H1 (cell line): Measurements from ENCODE around the gene NEURL1. TPM values are rescaled to one million over a fixed set of nuclear protein-coding genes. Genes with fewer than 3 reads are reported as not detected.

Experiments
- CTCF ChIA-PET: fragments of 300-600 bp; sonication (Branson Sonifier 250); formaldehyde crosslinking; loops from one replicate; lab custom pipeline; 2021; ENCODE audit not compliant: partially characterized antibody; lab: Charles Lee
- POLR2A ChIA-PET: fragments of 300-600 bp; sonication (Branson Sonifier 250); formaldehyde crosslinking; loops from one replicate; lab custom pipeline; 2021; ENCODE audit warnings: inconsistent platforms; ENCODE audit not compliant: partially characterized antibody; lab: Charles Lee
- DNase-seq, 2 experiments: peaks; one replicate each; pipeline versions ENCODE4 v3.0.0 to v3.0.0-alpha.2; 2010 to 2022; ENCODE audit warnings: low spot score in 2 of 2, low read depth in 1 of 2, mixed read lengths in 1 of 2
- FAIRE-seq: peaks from 2 replicates; lab custom pipeline; 2011; peaks lifted over from hg19 to GRCh38; lab: Jason Lieb, UNC
- H2AFZ ChIP-seq: 2 replicates; pipeline ENCODE4 v1.8.1; 2012; ENCODE audit warnings: low read length, inconsistent platforms
- H2AK5ac ChIP-seq: 2 replicates; pipeline ENCODE4 v1.6.1; 2013; ENCODE audit warnings: low read depth, low read length
- H2BK120ac ChIP-seq: replicated peaks from 2 replicates; pipeline ENCODE3; 2013; ENCODE audit warnings: low read depth, low read length, inconsistent platforms
- H2BK12ac ChIP-seq: 2 replicates; pipeline ENCODE4 v1.6.1; 2013; ENCODE audit warnings: low read depth, low read length
- H2BK15ac ChIP-seq: 2 replicates; pipeline ENCODE4 v1.6.1; 2013; ENCODE audit warnings: low read length
- H2BK20ac ChIP-seq: 2 replicates; pipeline ENCODE4 v1.6.1; 2013; ENCODE audit warnings: low read length
- H2BK5ac ChIP-seq: 2 replicates; pipeline ENCODE4 v1.6.1; 2013; ENCODE audit warnings: low read depth, low read length
- H3K14ac ChIP-seq: 2 replicates; pipeline ENCODE4 v1.6.1; 2013; ENCODE audit warnings: inconsistent platforms; ENCODE audit not compliant: insufficient read length
- H3K18ac ChIP-seq: 2 replicates; pipeline ENCODE4 v1.6.1; 2013; ENCODE audit warnings: low read length; ENCODE audit errors: extremely low read depth
- H3K23ac ChIP-seq: 2 replicates; pipeline ENCODE4 v1.6.1; 2013; ENCODE audit warnings: inconsistent platforms; ENCODE audit not compliant: insufficient read length
- H3K23me2 ChIP-seq: 2 replicates; pipeline ENCODE4 v1.6.1; 2013; ENCODE audit warnings: low read depth, low read length
- H3K27ac ChIP-seq: 2 replicates; pipeline ENCODE4 v1.6.1; 2011; ENCODE audit warnings: low read depth, low read length, inconsistent platforms
- H3K27me3 ChIP-seq, 4 experiments: replicated peaks in 1 of 4; 1 replicate in 1 of 4; 2 replicates in 3 of 4; pipeline versions ENCODE4 v1.6.1 to v1.8.1; 2011 to 2013; ENCODE audit warnings: low read length in 3 of 4, mild to moderate bottlenecking in 3 of 4, inconsistent platforms in 2 of 4, mixed read lengths in 2 of 4, moderate library complexity in 1 of 4; ENCODE audit not compliant: control insufficient read depth in 3 of 4, insufficient read depth in 3 of 4; ENCODE audit errors: extremely low read depth in 1 of 4
- H3K36me3 ChIP-seq, 4 experiments: 2 replicates each; pipeline versions ENCODE4 v1.6.1 to v1.8.1; 2011 to 2013; ENCODE audit warnings: mild to moderate bottlenecking in 4 of 4, low read length in 3 of 4, moderate library complexity in 2 of 4, control low read depth in 1 of 4, inconsistent platforms in 1 of 4; ENCODE audit not compliant: insufficient read depth in 4 of 4, control insufficient read depth in 2 of 4
- H3K4ac ChIP-seq: replicated peaks from 2 replicates; pipeline ENCODE3; 2013; ENCODE audit warnings: low read length, low read depth, mixed read lengths, inconsistent platforms; ENCODE audit not compliant: insufficient read length
- H3K4me1 ChIP-seq, 4 experiments: replicated peaks in 1 of 4; 1 replicate in 1 of 4; 2 replicates in 3 of 4; pipeline versions ENCODE4 v1.6.1 to v1.8.1; 2011 to 2013; ENCODE audit warnings: low read length in 3 of 4, inconsistent platforms in 2 of 4, mixed read lengths in 1 of 4; ENCODE audit not compliant: insufficient read depth in 4 of 4, control insufficient read depth in 3 of 4
- H3K4me2 ChIP-seq, 2 experiments: 2 replicates each; pipeline versions ENCODE4 v1.6.1 to v1.8.1; 2011 to 2013; ENCODE audit warnings: low read depth in 2 of 2, low read length in 2 of 2, control low read depth in 1 of 2, inconsistent platforms in 1 of 2, mild to moderate bottlenecking in 1 of 2; ENCODE audit not compliant: insufficient read depth in 1 of 2
- H3K4me3 ChIP-seq, 4 experiments: fragments of 200-600, 300-600 bp in 1 of 4; sonication (generic), shearing (Covaris generic), sonication (Bioruptor Twin) in 1 of 4; 2 replicates each; pipeline versions ENCODE4 v1.5.1 to v1.8.1; 2011 to 2016; ENCODE audit warnings: low read length in 4 of 4, low read depth in 3 of 4, control low read depth in 2 of 4, inconsistent platforms in 2 of 4, mild to moderate bottlenecking in 2 of 4, mixed read lengths in 1 of 4, moderate library complexity in 1 of 4; ENCODE audit not compliant: insufficient read depth in 2 of 4; ENCODE audit errors: extremely low read depth in 1 of 4
- H3K56ac ChIP-seq: replicated peaks from 2 replicates; pipeline ENCODE3; 2013; ENCODE audit warnings: low read depth, mild to moderate bottlenecking, mixed read lengths, low read length, inconsistent platforms; ENCODE audit not compliant: insufficient read length
- H3K79me1 ChIP-seq: 2 replicates; pipeline ENCODE4 v1.6.1; 2013; ENCODE audit warnings: low read depth, low read length, control low read depth
- H3K79me2 ChIP-seq, 2 experiments: 2 replicates each; pipeline versions ENCODE4 v1.6.1 to v1.8.1; 2012 to 2013; ENCODE audit warnings: low read length in 2 of 2, mild to moderate bottlenecking in 2 of 2, inconsistent platforms in 1 of 2; ENCODE audit not compliant: insufficient read depth in 2 of 2, control insufficient read depth in 1 of 2
- H3K9ac ChIP-seq, 4 experiments: replicated peaks in 1 of 4; 1 replicate in 1 of 4; 2 replicates in 3 of 4; pipeline versions ENCODE4 v1.6.1 to v1.8.1; 2011 to 2013; ENCODE audit warnings: low read depth in 3 of 4, low read length in 3 of 4, control low read depth in 2 of 4, mild to moderate bottlenecking in 2 of 4, moderate library complexity in 2 of 4, inconsistent platforms in 1 of 4; ENCODE audit errors: extremely low read depth in 1 of 4
- H3K9me3 ChIP-seq, 2 experiments: 2 replicates each; pipeline versions ENCODE4 v1.6.1 to v1.8.1; 2012 to 2013; ENCODE audit warnings: mild to moderate bottlenecking in 2 of 2, moderate library complexity in 2 of 2, control low read depth in 1 of 2, inconsistent platforms in 1 of 2, low read depth in 1 of 2, low read length in 1 of 2, mixed read lengths in 1 of 2; ENCODE audit not compliant: insufficient read depth in 2 of 2
- H4K20me1 ChIP-seq, 2 experiments: replicated peaks in 1 of 2; 2 replicates each; pipeline versions ENCODE3 to v1.8.1; 2011 to 2013; ENCODE audit warnings: inconsistent platforms in 2 of 2, low read length in 2 of 2, mild to moderate bottlenecking in 1 of 2; ENCODE audit not compliant: insufficient read depth in 2 of 2, control insufficient read depth in 1 of 2
- H4K5ac ChIP-seq: 2 replicates; pipeline ENCODE4 v1.6.1; 2013; ENCODE audit warnings: low read length, low read depth, mixed read lengths, inconsistent platforms; ENCODE audit not compliant: insufficient read length
- H4K8ac ChIP-seq: 2 replicates; pipeline ENCODE4 v1.8.0; 2013; ENCODE audit warnings: mild to moderate bottlenecking, moderate library complexity, low read length, inconsistent platforms; ENCODE audit not compliant: insufficient read depth; ENCODE audit errors: extremely low read depth
- H4K91ac ChIP-seq: replicated peaks from 2 replicates; pipeline ENCODE3; 2013; ENCODE audit warnings: low read length, mixed read lengths, inconsistent platforms; ENCODE audit not compliant: insufficient read length
- CREB1 ChIP-seq: IDR thresholded peaks from 2 replicates; pipeline ENCODE4 v1.6.1; 2012; ENCODE audit warnings: inconsistent platforms
- JUND ChIP-seq: IDR thresholded peaks from 2 replicates; pipeline ENCODE4 v1.6.1; 2011; ENCODE audit warnings: mild to moderate bottlenecking, improper control_type of control experiment, low read length
- MAFK ChIP-seq: IDR thresholded peaks from 2 replicates; pipeline ENCODE4 v1.6.1; 2012; ENCODE audit warnings: low read depth, mild to moderate bottlenecking, improper control_type of control experiment, low read length
- WGBS, 2 experiments: shearing (Covaris generic) in 1 of 2; methylation state at CpG; one replicate each; pipeline versions ENCODE4 v1.1.6 to v1.1.7; 2013 to 2015; ENCODE audit warnings: low lambda C conversion rate in 2 of 2, mixed read lengths in 2 of 2, inconsistent platforms in 1 of 2, low coverage in 1 of 2, missing lambda C conversion rate in 1 of 2; ENCODE audit not compliant: insufficient replicate concordance in 2 of 2, insufficient coverage in 1 of 2, insufficient read length in 1 of 2; ENCODE audit errors: extremely low coverage in 1 of 2, missing lambda C conversion rate in 1 of 2; 5-methylcytosine and 5-hydroxymethylcytosine counted together
- polyA plus RNA-seq, 7 experiments: library from polyadenylated mRNA; depleted of rRNA in 3 of 7; stranded (reverse) in 5 of 7; unstranded in 2 of 7; fragments of >200 nt in 5 of 7; fragments of 200-250 nt in 2 of 7; gene quantifications; 1 replicate in 5 of 7; 2 replicates in 1 of 7; 4 replicates in 1 of 7; pipeline versions ENCODE4 v1.2.1 to v1.2.3, GENCODE V29; 2011 to 2013; ENCODE audit warnings: missing spikeins in 2 of 7, mixed read lengths in 2 of 7
- total RNA-seq: library from RNA; stranded (reverse); fragmentation: NEBNext Ultra II Directional; extraction: Animal tissue kit (Norgen Biotek cat#: 25700); gene quantifications from 2 replicates; pipeline ENCODE4 v1.2.1, GENCODE V29; 2021

The NEURL1 gene
- total and polyA plus RNA-seq, 2 of the 8 experiments (the other 6 are each of a cell fraction or from before 2014, with no cell fraction given): 0.54 to 0.58 TPM

- ChIA-PET POLR2A (interaction anchor here (1.8 kb wide), 1 partner anchor 12 kb away, joined by 4 read pairs; no protein-coding TSS in a partner anchor), CTCF (interaction anchor here (1.4 to 2.9 kb wide), 3 partner anchors 10 to 25 kb away, joined by 4 to 23 read pairs (median 11); no protein-coding TSS in a partner anchor)
- H4K91ac ChIP-seq: no peak overlapping the region
- no peak overlapping the region for H2BK5ac ChIP-seq
- H2BK12ac ChIP-seq: no peak overlapping the region
- no peak overlapping the region for H4K5ac ChIP-seq
- H3K4me3 ChIP-seq: no peak overlapping the region
- no peak overlapping the region for H3K14ac ChIP-seq
- no peaks in the 10 kb centered on the region for H3K36me3 ChIP-seq
- no peaks in the 10 kb centered on the region for H3K79me2 ChIP-seq
- H4K8ac ChIP-seq: no peak overlapping the region
- H3K4me1 ChIP-seq: peaks cover 0 to 6% (median 0%) of the 10 kb centered on the region in 4 experiments; a peak in 1 of 7 replicates
- no peak overlapping the region for H3K18ac ChIP-seq
- no peak overlapping the region for H3K9ac ChIP-seq
- H3K9me3 ChIP-seq: no peaks in the 10 kb centered on the region
- H3K4me2 ChIP-seq: no peak overlapping the region
- no peak overlapping the region for H2BK20ac ChIP-seq
- H3K4ac ChIP-seq: no peak overlapping the region
- H3K79me1 ChIP-seq: no peaks in the 10 kb centered on the region
- no peak overlapping the region for H2BK120ac ChIP-seq
- TF ChIP-seq CREB1 (no peak), JUND (no peak), MAFK (no peak)
- H3K56ac ChIP-seq: no peak overlapping the region
- no peaks in the 10 kb centered on the region; the same call in 1 of the 2 replicates for H3K23me2 ChIP-seq
- DNase-seq: no peak
- H2AK5ac ChIP-seq: no peak overlapping the region
- no peak overlapping the region for H3K23ac ChIP-seq
- H2BK15ac ChIP-seq: no peak overlapping the region
- H3K27ac ChIP-seq: no peak overlapping the region
- no peaks in the 10 kb centered on the region for H4K20me1 ChIP-seq
- no peak for FAIRE-seq
- H2AFZ ChIP-seq: no peak overlapping the region
- WGBS, 2 experiments: 89% methylated on average over 3 of the region's 3 CpGs; no CpG with 5 or more reads in 1 of the 2 experiments
- H3K27me3 ChIP-seq: no peaks in the 10 kb centered on the region
Measured at GRCh38 chr10:103466734-103467133, 26.8 kb upstream of the NEURL1 start.
